NCI-H1694 (cell line): ENCODE measurements around the gene NPR1.
"Not testable (repeated sequence)": the region's sequence is repeated elsewhere in the genome, so short reads cannot be mapped to it uniquely, and the experiment has no call there.

Source experiments
- DNase-seq: peaks from one replicate; lab custom pipeline; 2025; lab: John Stamatoyannopoulos, UW

NPR1 gene

GRCh38 chr1:153682730-153683129 lies 4.2 kb downstream of the NPR1 start:
- DNase-seq: no peak

- no peak for DNase-seq
Observed at GRCh38 chr1:153683854-153684253, 5.4 kb downstream of the NPR1 start.

GRCh38 chr1:153684892-153685291 lies 6.4 kb downstream of the NPR1 start:
- no peak for DNase-seq

- no peak for DNase-seq
Observed at GRCh38 chr1:153685544-153686340, 7.3 kb downstream of the NPR1 start.

GRCh38 chr1:153687346-153688125 lies 9.0 kb downstream of the NPR1 start:
- no peak for DNase-seq

- DNase-seq: no peak
Observed at GRCh38 chr1:153688276-153688675, 9.8 kb downstream of the NPR1 start.

GRCh38 chr1:153688736-153689328 lies 10.3 kb downstream of the NPR1 start:
- no peak for DNase-seq

- no peak for DNase-seq
Observed at GRCh38 chr1:153693466-153693865, 15.0 kb downstream of the NPR1 start.

- DNase-seq: no peak
Observed at GRCh38 chr1:153696741-153697140, 18.3 kb downstream of the NPR1 start.

GRCh38 chr1:153697191-153698019 lies 18.9 kb downstream of the NPR1 start:
- no peak for DNase-seq

GRCh38 chr1:153698020-153698922 lies 19.8 kb downstream of the NPR1 start:
- no peak for DNase-seq

- DNase-seq: no peak
Observed at GRCh38 chr1:153698923-153699714, 20.6 kb downstream of the NPR1 start.

GRCh38 chr1:153699768-153700167 lies 21.3 kb downstream of the NPR1 start:
- no peak for DNase-seq

- no peak for DNase-seq
Observed at GRCh38 chr1:153705484-153705883, 27.0 kb downstream of the NPR1 start.

- no peak for DNase-seq
Observed at GRCh38 chr1:153711026-153711425, 32.5 kb downstream of the NPR1 start.

GRCh38 chr1:153716211-153716610 lies 37.7 kb downstream of the NPR1 start:
- DNase-seq: not testable (repeated sequence)

GRCh38 chr1:153717330-153717729 lies 38.8 kb downstream of the NPR1 start:
- DNase-seq: no peak

GRCh38 chr1:153723687-153724086 lies 45.2 kb downstream of the NPR1 start:
- no peak for DNase-seq

GRCh38 chr1:153724634-153725033 lies 46.1 kb downstream of the NPR1 start:
- not testable (repeated sequence) for DNase-seq
